ENCODE data around the gene TFF1.

TFF1 gene

DNA sequence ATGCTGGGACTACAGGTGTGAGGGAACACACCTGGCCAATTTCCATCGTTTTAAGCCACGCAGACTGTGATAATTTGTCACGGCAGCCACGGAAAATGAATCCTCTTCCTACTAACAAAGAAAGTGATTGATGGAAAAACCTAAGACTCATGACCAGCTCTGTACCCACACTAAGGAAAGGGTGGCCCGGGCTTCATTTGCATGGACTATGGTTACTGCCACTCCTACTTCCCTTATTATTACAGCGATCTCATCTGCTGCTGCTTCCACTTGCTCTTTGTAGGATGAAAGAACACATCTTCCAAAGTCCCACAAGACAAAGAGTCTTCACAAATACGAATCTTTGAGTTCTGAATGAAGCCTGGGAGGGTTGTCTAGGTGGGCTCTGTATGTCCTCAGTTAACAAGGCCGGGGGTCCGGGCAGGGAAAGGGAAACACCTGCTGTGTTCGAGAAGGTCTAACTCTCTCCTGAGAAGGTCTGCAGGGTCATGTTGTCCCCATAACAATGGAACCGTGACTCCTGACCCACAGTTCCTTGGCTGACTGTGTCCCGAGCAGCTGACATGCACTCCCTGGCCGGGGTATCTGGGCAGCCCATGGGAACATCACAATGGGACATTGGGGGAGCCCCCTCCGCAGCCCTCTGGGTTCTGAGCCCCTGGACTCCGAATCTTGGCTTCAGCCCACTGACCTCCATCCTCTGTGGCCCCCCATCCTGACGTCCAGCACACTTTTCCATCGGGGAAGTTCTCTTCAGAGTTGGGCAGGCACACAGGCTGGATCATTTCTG, 13.3 kb upstream of the TFF1 start:
- no peak for DNase-seq

DNA sequence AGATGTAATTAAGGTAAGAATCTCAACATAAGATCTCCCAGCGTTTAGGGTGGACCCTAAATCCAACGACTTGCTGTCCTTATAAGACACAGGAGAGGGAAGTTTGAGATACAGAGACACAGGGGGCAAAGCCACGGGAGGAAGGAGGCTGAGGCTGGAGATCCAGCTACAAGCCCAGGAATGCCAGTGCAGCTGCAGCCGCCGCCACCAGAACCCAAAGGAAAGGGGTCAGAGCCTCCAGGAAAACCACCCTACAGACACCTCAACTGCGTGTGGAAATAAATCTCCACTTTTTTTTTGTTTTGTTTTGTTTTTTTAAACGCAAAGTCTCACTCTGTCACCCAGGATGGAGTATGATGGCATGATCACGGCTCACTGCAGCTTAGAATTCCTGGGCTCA, 12.1 kb upstream of the TFF1 start:
- no peak for DNase-seq

DNA sequence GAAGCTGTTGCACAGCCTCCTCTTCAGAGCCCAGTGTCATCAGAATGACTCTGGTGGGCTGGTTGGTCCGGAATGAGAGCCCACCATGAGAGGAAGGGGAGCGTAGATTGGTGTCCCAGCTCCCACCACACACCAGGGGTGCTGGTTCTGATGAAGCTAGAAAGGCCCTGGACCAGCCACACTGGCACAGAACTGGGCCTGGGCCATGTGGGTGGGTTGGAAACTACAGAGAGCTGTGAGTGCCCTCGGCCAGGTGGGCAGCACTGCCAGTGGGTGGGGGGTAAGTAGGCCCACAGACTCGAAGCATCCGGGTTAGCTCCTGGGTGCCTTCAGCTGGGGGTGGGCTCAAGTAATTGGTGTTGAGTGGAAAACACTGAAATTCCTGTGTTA, 11.6 kb upstream of the TFF1 start:
- DNase-seq, result no peak

GRCh38 chr21:42377211-42377950, 11.0 kb upstream of the TFF1 start:
- DNase-seq, result no peak

- DNase-seq, result no peak
Observed at GRCh38 chr21:42376338-42376982, 10.1 kb upstream of the TFF1 start.

DNA sequence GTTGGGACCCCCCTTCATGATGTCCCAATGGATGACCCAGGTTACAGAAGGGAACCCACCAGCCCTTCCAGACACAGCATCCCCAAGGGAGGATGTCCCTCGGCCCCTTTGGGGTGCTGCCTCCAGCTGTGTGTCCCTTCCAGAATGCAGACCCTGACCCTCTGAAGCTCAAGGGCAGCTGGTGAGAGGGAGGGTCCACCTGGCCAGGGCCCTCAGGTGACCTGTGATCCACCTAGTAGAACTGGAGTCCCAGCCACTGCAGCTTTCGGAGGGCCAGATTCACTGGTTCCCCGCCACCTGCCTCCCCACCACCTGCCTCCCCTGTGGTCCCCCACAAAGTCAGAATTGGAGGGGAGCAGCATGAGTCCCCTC, 9.6 kb upstream of the TFF1 start:
- no peak for DNase-seq

GRCh38 chr21:42375506-42375905, 9.2 kb upstream of the TFF1 start:
- DNase-seq, result no peak

DNA sequence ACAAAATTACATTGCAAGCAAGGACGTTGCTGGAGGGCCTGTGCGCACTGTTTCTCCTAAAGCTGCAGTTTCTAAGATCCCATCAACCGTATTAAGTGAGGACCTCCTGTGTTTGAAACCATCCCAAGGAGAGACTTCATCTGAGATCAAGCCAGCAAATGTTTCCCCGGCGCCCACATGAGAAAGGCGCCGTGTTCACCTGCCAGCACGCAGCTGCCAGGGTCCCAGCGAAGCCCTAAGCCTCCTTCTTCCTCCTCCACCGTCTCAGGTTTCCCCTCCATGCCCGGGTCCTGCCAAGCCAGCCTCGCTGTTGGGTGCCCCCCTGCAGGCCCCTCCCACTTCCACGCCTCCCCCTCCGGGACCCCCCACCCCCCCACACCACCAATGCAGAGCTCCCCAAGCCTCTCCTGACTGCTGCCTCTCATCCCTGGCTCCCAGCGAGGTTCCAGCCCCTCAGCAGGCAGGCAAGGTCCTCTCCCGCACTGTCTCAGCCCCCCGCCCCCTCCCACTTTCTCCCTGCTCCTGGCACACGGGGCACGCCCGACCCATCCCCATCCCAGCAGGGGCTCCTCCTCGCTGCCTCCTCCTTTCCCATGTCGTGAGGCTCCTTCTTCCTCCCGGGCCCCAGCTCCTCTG, 8.6 kb upstream of the TFF1 start:
- no peak for DNase-seq

GRCh38 chr21:42374457-42374856, 8.1 kb upstream of the TFF1 start:
- DNase-seq, result no peak

GRCh38 chr21:42373908-42374455, 7.6 kb upstream of the TFF1 start:
- no peak for DNase-seq

- no peak for DNase-seq
Observed at GRCh38 chr21:42373196-42373907, 7.0 kb upstream of the TFF1 start.

DNA sequence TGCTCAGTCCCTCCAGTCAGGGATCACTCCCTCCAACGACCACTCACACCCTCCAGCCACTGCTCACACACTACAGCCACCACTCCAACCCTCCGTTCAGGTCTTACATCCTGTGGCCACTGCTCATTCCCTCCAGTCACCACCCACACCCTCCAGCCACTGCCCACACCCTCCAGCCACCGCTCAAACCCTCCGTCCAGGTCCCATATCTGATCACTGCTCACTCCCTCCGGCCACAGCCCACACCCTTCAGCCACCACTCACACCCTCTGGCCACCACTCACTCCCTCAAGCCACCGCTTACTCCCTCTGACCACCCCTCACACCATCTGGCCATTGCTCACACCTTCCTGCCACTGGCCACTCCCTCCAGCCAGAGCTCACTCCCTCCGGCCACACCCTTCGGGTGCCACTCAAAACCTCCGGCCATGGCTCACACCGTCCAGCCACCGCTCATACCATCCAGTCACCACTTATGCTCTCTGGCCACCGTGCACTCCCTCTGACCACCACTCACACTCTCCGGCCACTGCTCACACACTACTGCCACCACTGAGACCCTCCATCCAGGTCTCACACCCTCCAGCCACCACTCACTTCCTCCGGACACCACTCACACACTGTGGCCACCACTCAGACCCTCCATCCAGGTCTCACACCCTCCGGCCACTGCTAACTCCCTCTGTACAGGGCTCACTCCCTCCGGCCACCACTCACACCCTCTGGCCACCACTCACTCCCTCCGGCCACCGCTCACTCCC, 4.7 kb upstream of the TFF1 start:
- DNase-seq, result no peak

DNA sequence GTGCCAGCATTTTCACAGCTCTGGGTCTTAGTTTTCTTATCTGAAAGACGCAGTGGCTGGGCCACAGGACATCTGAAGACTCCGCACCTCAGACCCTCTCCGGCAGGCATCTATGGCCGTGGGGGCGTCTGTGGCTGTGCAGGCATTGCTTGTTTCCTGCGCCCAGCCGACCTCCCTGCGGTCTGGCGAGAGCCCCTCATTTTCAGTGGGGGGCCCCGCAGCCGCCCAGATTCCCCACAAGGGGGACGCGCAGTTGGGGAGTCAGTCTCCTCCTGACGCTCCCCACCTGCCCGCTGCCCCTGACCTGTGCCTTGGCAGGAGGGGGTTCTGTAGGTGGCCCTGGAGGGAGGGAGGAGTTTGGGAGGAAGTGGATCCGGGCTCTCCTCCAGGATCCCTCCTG, 3.5 kb upstream of the TFF1 start:
- DNase-seq, result no peak

- DNase-seq, result no peak
Observed at GRCh38 chr21:42367367-42368165, 1.2 kb upstream of the TFF1 start.

- no peak for DNase-seq
Observed at GRCh38 chr21:42365770-42366169, 565 bp downstream of the TFF1 start.

DNA sequence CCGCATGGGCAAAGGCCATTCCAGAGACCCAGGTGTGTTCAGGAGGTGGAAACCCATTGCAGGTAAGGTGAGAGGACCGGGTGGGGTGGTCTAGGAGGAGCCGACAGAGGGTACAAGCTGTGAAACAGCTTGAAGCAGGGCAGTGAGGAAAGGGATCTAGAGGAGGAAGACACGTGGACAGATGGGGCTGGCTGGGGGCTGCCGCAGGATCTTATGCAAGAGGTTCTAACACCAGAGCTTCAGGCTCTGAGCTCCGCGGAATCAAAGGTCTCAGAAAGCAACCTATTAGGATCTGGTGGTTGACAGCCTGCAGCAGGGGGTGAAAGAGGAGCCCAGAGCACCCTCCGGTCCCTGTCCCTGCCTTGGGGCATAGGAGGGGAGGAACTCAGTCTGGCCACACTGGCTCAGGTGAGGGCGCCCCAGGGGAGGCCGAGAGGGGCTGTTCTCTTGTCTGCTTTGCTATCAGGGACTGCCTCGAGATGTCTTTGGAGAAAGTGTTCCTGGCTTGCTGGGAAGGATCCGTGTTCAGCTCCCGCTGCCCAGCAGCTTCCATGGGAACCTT, 1.9 kb downstream of the TFF1 start:
- DNase-seq, result no peak

DNA sequence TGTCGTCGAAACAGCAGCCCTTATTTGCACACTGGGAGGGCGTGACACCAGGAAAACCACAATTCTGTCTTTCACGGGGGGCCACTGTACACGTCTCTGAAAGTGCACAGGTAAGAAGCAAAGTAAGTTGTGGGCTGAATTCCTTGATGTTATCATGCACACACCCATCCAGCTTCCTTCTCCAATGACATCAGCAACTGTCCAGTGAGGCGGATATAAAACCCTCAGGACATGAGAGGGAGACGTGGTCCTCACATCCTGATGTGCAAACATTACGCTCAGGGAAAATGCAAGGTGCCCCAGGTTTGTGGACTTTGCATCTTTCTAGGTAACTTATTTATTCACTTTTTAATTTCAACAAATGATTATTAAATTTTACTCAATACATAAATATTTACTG, 3.0 kb downstream of the TFF1 start:
- DNase-seq, result no peak

GRCh38 chr21:42362700-42363099, 3.6 kb downstream of the TFF1 start:
- DNase-seq, result no peak

- no peak for DNase-seq
Observed at GRCh38 chr21:42362198-42362597, 4.1 kb downstream of the TFF1 start.

- no peak for DNase-seq
Observed at GRCh38 chr21:42361286-42361685, 5.0 kb downstream of the TFF1 start.

DNA sequence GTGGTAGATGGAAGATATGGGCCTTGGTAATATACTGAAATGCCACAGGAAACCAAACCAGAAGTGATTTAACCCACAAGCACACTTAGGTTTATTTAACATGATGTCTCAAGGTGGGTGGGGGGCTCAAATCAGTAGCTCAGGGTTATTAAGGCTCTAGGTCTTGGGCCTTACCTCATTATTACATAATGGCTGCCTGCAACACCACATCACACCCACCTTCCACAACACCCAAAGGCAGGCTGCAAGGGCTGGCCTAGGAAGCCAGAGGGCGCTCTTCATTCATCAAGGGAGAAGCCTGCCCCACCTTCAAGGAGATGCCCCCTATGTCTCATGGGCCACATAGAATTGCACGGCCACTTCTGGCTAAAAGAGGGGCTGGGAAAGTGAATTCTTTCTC, 6.0 kb downstream of the TFF1 start:
- no peak for DNase-seq

Data from activated gamma-delta T cell treated with Interleukin-2 at 50 U/mL for 16 hours (primary cell).